ENCODE results near the gene NBEAL1. TPM values are rescaled to one million over a fixed set of nuclear protein-coding genes. Genes with fewer than 3 reads are reported as not detected.
"Not testable (repeated sequence)": the region's sequence is repeated elsewhere in the genome, so short reads cannot be mapped to it uniquely, and the experiment has no call there.

NBEAL1 gene
- total RNA-seq, 1 donor, result 48.9 TPM

GRCh38 chr2:203059567-203060240 is 45.0 kb downstream of the NBEAL1 start:
- no peak overlapping the region for H3K4me3 ChIP-seq (ENCODE audit: low read depth, low read length)
- DNase-seq (ENCODE audit: low read depth), result no peak
- no peak for TF ChIP-seq CTCF (IDR thresholded peaks at IDR 0.05; ENCODE audit: insufficient read depth, low read length)

- no peak for TF ChIP-seq CTCF (IDR thresholded peaks at IDR 0.05; ENCODE audit: insufficient read depth, low read length)
- no peak overlapping the region for H3K4me3 ChIP-seq (ENCODE audit: low read depth, low read length)
- DNase-seq (ENCODE audit: low read depth), result peak; percentile 49
Observed at GRCh38 chr2:203061346-203061745, 46.7 kb downstream of the NBEAL1 start.

GRCh38 chr2:203062126-203062525 is 47.5 kb downstream of the NBEAL1 start:
- no peak for TF ChIP-seq CTCF (IDR thresholded peaks at IDR 0.05; ENCODE audit: insufficient read depth, low read length)
- H3K4me3 ChIP-seq (ENCODE audit: low read depth, low read length), result no peak overlapping the region
- no peak for DNase-seq (ENCODE audit: low read depth)

- not testable (repeated sequence) for DNase-seq (ENCODE audit: low read depth)
Observed at GRCh38 chr2:203066519-203067091, 51.9 kb downstream of the NBEAL1 start.

GRCh38 chr2:203070701-203071100 is 56.0 kb downstream of the NBEAL1 start:
- no peak for DNase-seq (ENCODE audit: low read depth)
- H3K4me3 ChIP-seq (ENCODE audit: low read depth, low read length), result no peak overlapping the region
- no peak for TF ChIP-seq CTCF (IDR thresholded peaks at IDR 0.05; ENCODE audit: insufficient read depth, low read length)

More at GRCh38 chr2:203066519-203067091, 51.9 kb downstream of the NBEAL1 start:
- not testable (repeated sequence) for H3K4me3 ChIP-seq (ENCODE audit: low read depth, low read length)

GRCh38 chr2:203071148-203071547 is 56.5 kb downstream of the NBEAL1 start:
- DNase-seq (ENCODE audit: low read depth), result no peak
- H3K4me3 ChIP-seq (ENCODE audit: low read depth, low read length), result no peak overlapping the region
- TF ChIP-seq CTCF (IDR thresholded peaks at IDR 0.05; ENCODE audit: insufficient read depth, low read length), result no peak

GRCh38 chr2:203072371-203072770 is 57.7 kb downstream of the NBEAL1 start:
- no peak for DNase-seq (ENCODE audit: low read depth)
- H3K4me3 ChIP-seq (ENCODE audit: low read depth, low read length), result no peak overlapping the region
- TF ChIP-seq CTCF (IDR thresholded peaks at IDR 0.05; ENCODE audit: insufficient read depth, low read length), result no peak

All from fibroblast of the aortic adventitia (primary cell).